Stimulated activated naive B cell treated with anti-CD40 and anti-IgM and Interleukin-4, amounts not matched to agents 10 μg/mL and 1 μg/mL and 100 μg/mL, for 72 hours (primary cell): ENCODE data around the gene ASTL.

Experiments used
- ATAC-seq, 2 donors: fragments of 150-1000 bp; cut with Tn5 transposase; replicated peaks; 2 replicates each; pipeline ENCODE4 v1.10.0; 2021; ENCODE audit warnings: moderate library complexity in 1 of 2
- DNase-seq: peaks from one replicate; pipeline ENCODE4 v3.0.0; 2021
- H3K27ac Mint-ChIP-seq: one replicate; pipeline ENCODE4 v1.8.0; 2022; ENCODE audit warnings: mild to moderate bottlenecking, mixed read lengths
- H3K27me3 Mint-ChIP-seq, 2 donors: one replicate each; pipeline ENCODE4 v1.8.0; 2022; ENCODE audit warnings: mixed read lengths in 2 of 2
- H3K36me3 Mint-ChIP-seq, 2 donors: one replicate each; pipeline ENCODE4 v1.8.0; 2022; ENCODE audit warnings: mixed read lengths in 2 of 2, mild to moderate bottlenecking in 1 of 2
- H3K4me1 Mint-ChIP-seq, 2 donors: one replicate each; pipeline ENCODE4 v1.8.0; 2022; ENCODE audit warnings: mixed read lengths in 2 of 2, mild to moderate bottlenecking in 1 of 2
- H3K4me3 Mint-ChIP-seq, 2 donors: one replicate each; pipeline ENCODE4 v1.8.0; 2022; ENCODE audit warnings: mild to moderate bottlenecking in 2 of 2, mixed read lengths in 2 of 2, moderate library complexity in 1 of 2
- H3K9me3 Mint-ChIP-seq, 2 donors: one replicate each; pipeline ENCODE4 v1.8.0; 2022; ENCODE audit warnings: mixed read lengths in 2 of 2, mild to moderate bottlenecking in 1 of 2

The ASTL gene

GRCh38 chr2:96138179-96139145 lies at the start of gene ASTL:
Gene ASTL, minus strand, starts transcription at chr2:96138502. Its CDS starts 66 bp downstream, at chr2:96138436.
- peak; percentile 75 to 77 for ATAC-seq
- peak; percentile 65 for DNase-seq
- peak within 1 kb of the TSS; percentile 39 to 44 for H3K4me3 Mint-ChIP-seq
- H3K27me3 Mint-ChIP-seq, result no peaks in the 10 kb centered on the region
- no peaks in the 10 kb centered on the region for H3K9me3 Mint-ChIP-seq
- peak within 1 kb of the TSS; percentile 83 for H3K27ac Mint-ChIP-seq
- H3K36me3 Mint-ChIP-seq, result peaks cover 14 to 25% of the 10 kb centered on the region in 2 donors
- peaks cover 26 to 48% of the 10 kb centered on the region in 2 donors for H3K4me1 Mint-ChIP-seq

- H3K27ac Mint-ChIP-seq, result no peak overlapping the region
- no peak for ATAC-seq
- peaks cover 29 to 48% of the 10 kb centered on the region in 2 donors for H3K36me3 Mint-ChIP-seq
- no peak for DNase-seq
- H3K4me1 Mint-ChIP-seq, result peaks cover 6 to 7% of the 10 kb centered on the region in 2 donors
- H3K27me3 Mint-ChIP-seq, result no peaks in the 10 kb centered on the region
- no peaks in the 10 kb centered on the region for H3K9me3 Mint-ChIP-seq
- no peak overlapping the region for H3K4me3 Mint-ChIP-seq
These were observed 48.3 kb upstream of the ASTL start for GRCh38 chr2:96186562-96186961.

GRCh38 chr2:96185516-96185915 lies 47.2 kb upstream of the ASTL start:
- Mint-ChIP-seq H3K9me3 (no peaks in the 10 kb centered on the region), H3K4me3 (no peak overlapping the region), H3K36me3 (peaks cover 29 to 43% of the 10 kb centered on the region in 2 donors), H3K4me1 (peaks cover 6 to 7% of the 10 kb centered on the region in 2 donors), H3K27me3 (no peaks in the 10 kb centered on the region), H3K27ac (no peak overlapping the region)
- ATAC-seq (no peak), DNase-seq (no peak)

- H3K36me3 Mint-ChIP-seq, result peaks cover 29 to 43% of the 10 kb centered on the region in 2 donors
- no peaks in the 10 kb centered on the region for H3K9me3 Mint-ChIP-seq
- no peak for DNase-seq
- H3K27ac Mint-ChIP-seq, result peak overlapping the region; percentile 78
- ATAC-seq, result no peak
- H3K4me3 Mint-ChIP-seq, result no peak overlapping the region
- peaks cover 6 to 7% of the 10 kb centered on the region in 2 donors for H3K4me1 Mint-ChIP-seq
- H3K27me3 Mint-ChIP-seq, result no peaks in the 10 kb centered on the region
These were observed 46.7 kb upstream of the ASTL start for GRCh38 chr2:96184989-96185388.

GRCh38 chr2:96184188-96184587 lies 45.9 kb upstream of the ASTL start:
- peaks cover 28 to 41% of the 10 kb centered on the region in 2 donors for H3K36me3 Mint-ChIP-seq

GRCh38 chr2:96181529-96181928 lies 43.2 kb upstream of the ASTL start:
- no peaks in the 10 kb centered on the region for H3K9me3 Mint-ChIP-seq
- H3K36me3 Mint-ChIP-seq, result peaks cover 22 to 32% of the 10 kb centered on the region in 2 donors
- H3K27me3 Mint-ChIP-seq, result no peaks in the 10 kb centered on the region
- no peak overlapping the region for H3K27ac Mint-ChIP-seq
- no peak for DNase-seq
- no peak overlapping the region for H3K4me3 Mint-ChIP-seq
- no peak for ATAC-seq
- peaks cover 6 to 8% of the 10 kb centered on the region in 2 donors for H3K4me1 Mint-ChIP-seq

More at GRCh38 chr2:96184188-96184587, 45.9 kb upstream of the ASTL start:
- ATAC-seq (no peak), DNase-seq (no peak)
- peaks cover 6 to 7% of the 10 kb centered on the region in 2 donors for H3K4me1 Mint-ChIP-seq
- no peaks in the 10 kb centered on the region for H3K9me3 Mint-ChIP-seq
- H3K27ac Mint-ChIP-seq, result peak overlapping the region; percentile 78
- no peak overlapping the region for H3K4me3 Mint-ChIP-seq
- H3K27me3 Mint-ChIP-seq, result no peaks in the 10 kb centered on the region

- ATAC-seq (no peak), DNase-seq (no peak)
- Mint-ChIP-seq H3K4me3 (no peak overlapping the region), H3K4me1 (peaks cover 6 to 8% of the 10 kb centered on the region in 2 donors), H3K36me3 (peaks cover 22% of the 10 kb centered on the region in 2 donors), H3K9me3 (no peaks in the 10 kb centered on the region), H3K27me3 (no peaks in the 10 kb centered on the region), H3K27ac (no peak overlapping the region)
These were observed 42.2 kb upstream of the ASTL start for GRCh38 chr2:96180521-96180920.

- no peak for DNase-seq
- H3K27ac Mint-ChIP-seq, result no peak overlapping the region
- no peak for ATAC-seq
- H3K27me3 Mint-ChIP-seq, result no peaks in the 10 kb centered on the region
- H3K9me3 Mint-ChIP-seq, result no peaks in the 10 kb centered on the region
- H3K4me1 Mint-ChIP-seq, result peaks cover 6 to 7% of the 10 kb centered on the region in 2 donors
- peaks cover 17% of the 10 kb centered on the region in 2 donors for H3K36me3 Mint-ChIP-seq
- no peak overlapping the region for H3K4me3 Mint-ChIP-seq
These were observed 41.7 kb upstream of the ASTL start for GRCh38 chr2:96180002-96180401.

GRCh38 chr2:96176661-96177060 lies 38.4 kb upstream of the ASTL start:
- DNase-seq (no peak), ATAC-seq (no peak)
- no peaks in the 10 kb centered on the region for H3K9me3 Mint-ChIP-seq
- H3K4me1 Mint-ChIP-seq, result peaks cover 17 to 24% of the 10 kb centered on the region in 2 donors
- H3K36me3 Mint-ChIP-seq, result peaks cover 0 to under 1% of the 10 kb centered on the region in 2 donors
- no peaks in the 10 kb centered on the region for H3K27me3 Mint-ChIP-seq
- H3K4me3 Mint-ChIP-seq, result no peak overlapping the region
- H3K27ac Mint-ChIP-seq, result no peak overlapping the region

- Mint-ChIP-seq H3K36me3 (no peaks in the 10 kb centered on the region), H3K27me3 (no peaks in the 10 kb centered on the region), H3K9me3 (no peaks in the 10 kb centered on the region), H3K4me3 (no peak overlapping the region), H3K27ac (no peak overlapping the region), H3K4me1 (peaks cover 17 to 25% of the 10 kb centered on the region in 2 donors)
- DNase-seq, result no peak
- ATAC-seq, result no peak
These were observed 37.6 kb upstream of the ASTL start for GRCh38 chr2:96175951-96176350.

GRCh38 chr2:96174251-96175144 lies 36.2 kb upstream of the ASTL start:
- DNase-seq, result peak; percentile 72
- Mint-ChIP-seq H3K9me3 (peaks cover 0 to 2% of the 10 kb centered on the region in 2 donors), H3K27ac (peak overlapping the region; percentile 93), H3K4me3 (peak overlapping the region; percentile 15 to 74), H3K27me3 (no peaks in the 10 kb centered on the region), H3K36me3 (peaks cover 0 to 6% of the 10 kb centered on the region in 2 donors), H3K4me1 (peaks cover 22 to 32% of the 10 kb centered on the region in 2 donors)
- peak; percentile 96 for ATAC-seq

GRCh38 chr2:96171831-96172230 lies 33.5 kb upstream of the ASTL start:
- ATAC-seq (no peak), DNase-seq (no peak)
- Mint-ChIP-seq H3K4me3 (no peak overlapping the region), H3K36me3 (peaks cover 0 to 6% of the 10 kb centered on the region in 2 donors), H3K27me3 (no peaks in the 10 kb centered on the region), H3K27ac (no peak overlapping the region), H3K4me1 (peaks cover 35 to 58% of the 10 kb centered on the region in 2 donors), H3K9me3 (peaks cover 0 to 2% of the 10 kb centered on the region in 2 donors)

- Mint-ChIP-seq H3K27me3 (no peaks in the 10 kb centered on the region), H3K36me3 (peaks cover 0 to 6% of the 10 kb centered on the region in 2 donors), H3K9me3 (peaks cover 0 to 2% of the 10 kb centered on the region in 2 donors), H3K27ac (peak overlapping the region; percentile 76), H3K4me3 (no peak overlapping the region), H3K4me1 (peaks cover 34 to 58% of the 10 kb centered on the region in 2 donors)
- no peak for DNase-seq
- no peak for ATAC-seq
These were observed 32.3 kb upstream of the ASTL start for GRCh38 chr2:96170626-96171025.
